RWPE1 (cell line): ENCODE results near the gene EML4.

Experiments used
- CTCF ChIA-PET: fragments of 350-600 bp; sonication (Branson Sonifier 250); formaldehyde crosslinking; extraction: SDS; loops from one replicate; lab custom pipeline; 2021; lab: Yijun Ruan, JAX
- POLR2A ChIA-PET: fragments of 400-600 bp; formaldehyde crosslinking; extraction: SDS; loops from one replicate; lab custom pipeline; 2020; ENCODE audit warnings: antibody characterized with exemption; ENCODE audit not compliant: low non-redundant PET; lab: Yijun Ruan, JAX
- DNase-seq: peaks from one replicate; pipeline ENCODE4 v3.0.0; 2012; ENCODE audit warnings: low spot score
- H3K27ac ChIP-seq: fragments of 450-650 bp; 2 replicates; pipeline ENCODE4 v1.5.1; 2017
- CTCF ChIP-seq: fragments of 450-650 bp; conservative IDR thresholded peaks from 2 replicates; pipeline ENCODE4 v1.5.1; 2017; ENCODE audit warnings: low read depth, mild to moderate bottlenecking

EML4 gene

GRCh38 chr2:42229949-42230348 lies 60.8 kb downstream of the EML4 start:
- no peak for TF ChIP-seq CTCF
- CTCF ChIA-PET: interaction anchor here (0.6 kb wide), 1 partner anchor 15 kb away, joined by 5 read pairs; no protein-coding TSS in a partner anchor
- POLR2A ChIA-PET: no interaction called here
- no peak for DNase-seq
- H3K27ac ChIP-seq: no peak overlapping the region

GRCh38 chr2:42230891-42231290 lies 61.7 kb downstream of the EML4 start:
- DNase-seq: no peak
- POLR2A ChIA-PET: no interaction called here
- TF ChIP-seq CTCF: no peak
- CTCF ChIA-PET: interaction anchor here (0.6 to 0.9 kb wide), 2 partner anchors 57 to 135 kb away, joined by 3 read pairs; no protein-coding TSS in a partner anchor
- H3K27ac ChIP-seq: no peak overlapping the region

- POLR2A ChIA-PET: no interaction called here
- no peak for DNase-seq
- CTCF ChIA-PET: interaction anchor here (0.7 to 0.9 kb wide), 2 partner anchors 87 to 132 kb away, joined by 3 read pairs; no protein-coding TSS in a partner anchor
- H3K27ac ChIP-seq: no peak overlapping the region
- no peak for TF ChIP-seq CTCF
Observed at GRCh38 chr2:42232024-42232423, 62.9 kb downstream of the EML4 start.

- no peak for DNase-seq
- POLR2A ChIA-PET: no interaction called here
- CTCF ChIA-PET: interaction anchor here (0.6 to 0.7 kb wide), 2 partner anchors 18 to 277 kb away, joined by 3 read pairs; no protein-coding TSS in a partner anchor
Observed at GRCh38 chr2:42233976-42234441, 64.9 kb downstream of the EML4 start.

GRCh38 chr2:42236911-42237310 lies 67.8 kb downstream of the EML4 start:
- no peak for TF ChIP-seq CTCF
- ChIA-PET CTCF (interaction anchor here (0.6 to 1.2 kb wide), 2 partner anchors 384 to 1306 kb away, joined by 3 read pairs; no protein-coding TSS in a partner anchor), POLR2A (no interaction called here)
- DNase-seq: no peak
- no peak overlapping the region for H3K27ac ChIP-seq

More at GRCh38 chr2:42233976-42234441, 64.9 kb downstream of the EML4 start:
- TF ChIP-seq CTCF: no peak
- no peak overlapping the region for H3K27ac ChIP-seq

- DNase-seq: no peak
- ChIA-PET CTCF (interaction anchor here (0.7 to 1.0 kb wide), 4 partner anchors 63 to 888 kb away, joined by 3 to 4 read pairs (median 4); no protein-coding TSS in a partner anchor), POLR2A (no interaction called here)
- peak; percentile 3; the same call in 1 of the 2 replicates for TF ChIP-seq CTCF
- H3K27ac ChIP-seq: no peak overlapping the region
Observed at GRCh38 chr2:42238644-42239288, 69.6 kb downstream of the EML4 start.
